B cell (primary cell): ENCODE measurements around the gene ANKRD65. TPM values are rescaled to one million over a fixed set of nuclear protein-coding genes. Genes with fewer than 3 reads are reported as not detected.

Experiments
- ATAC-seq: fragments of 200-7000 bp; cut with Tn5 transposase; one replicate; pipeline ENCODE4 v1.10.0; 2021; ENCODE audit warnings: low read depth, mild to moderate bottlenecking, moderate number of reproducible peaks, moderate library complexity
- CTCF ChIA-PET: fragments of 350-600 bp; sonication (Branson Sonifier 250); formaldehyde crosslinking; loops from one replicate; lab custom pipeline; 2021; ENCODE audit warnings: antibody characterized with exemption, inconsistent platforms; lab: Charles Lee
- POLR2A ChIA-PET: fragments of 350-600 bp; sonication (Branson Sonifier 250); formaldehyde crosslinking; loops from one replicate; lab custom pipeline; 2021; ENCODE audit warnings: antibody characterized with exemption; lab: Charles Lee
- DNase-seq: peaks from one replicate; pipeline ENCODE4 v3.0.0; 2013
- H2AFZ ChIP-seq: 2 replicates; pipeline ENCODE4 v1.6.1; 2012; ENCODE audit warnings: mild to moderate bottlenecking, low read depth, low read length; ENCODE audit not compliant: insufficient read depth, poor library complexity, severe bottlenecking
- H3K27ac ChIP-seq, 2 donors: 1 replicate in 1 of 2; 2 replicates in 1 of 2; pipeline ENCODE4 v1.5.1; 2012 to 2013; ENCODE audit warnings: low read length in 2 of 2, mild to moderate bottlenecking in 2 of 2, moderate library complexity in 1 of 2
- H3K27me3 ChIP-seq, 4 experiments: fragments of 200-600 bp in 1 of 4; sonication (generic) in 1 of 4; replicated peaks in 1 of 4; 1 replicate in 2 of 4; 2 replicates in 2 of 4; pipeline versions ENCODE4 v1.6.1 to v1.7.0; 2013 to 2016; ENCODE audit warnings: low read length in 3 of 4, mild to moderate bottlenecking in 2 of 4, mixed read lengths in 1 of 4, moderate library complexity in 1 of 4; ENCODE audit not compliant: insufficient read depth in 4 of 4, control insufficient read depth in 3 of 4; ENCODE audit errors: control extremely low read depth in 1 of 4
- H3K36me3 ChIP-seq, 2 experiments: replicated peaks in 1 of 2; 1 replicate in 1 of 2; 2 replicates in 1 of 2; pipeline versions ENCODE4 v1.6.1 to v1.7.1; 2013; ENCODE audit warnings: low read length in 1 of 2; ENCODE audit not compliant: insufficient read depth in 2 of 2, control insufficient read depth in 1 of 2; ENCODE audit errors: control extremely low read depth in 1 of 2, extremely low read depth in 1 of 2
- H3K4me1 ChIP-seq, 2 donors: fragments of 200-600 bp in 1 of 2; sonication (generic) in 1 of 2; 1 replicate in 1 of 2; 2 replicates in 1 of 2; pipeline versions ENCODE4 v1.5.1 to v1.6.1; 2013 to 2017; ENCODE audit warnings: low read length in 2 of 2; ENCODE audit not compliant: control insufficient read depth in 2 of 2, insufficient read depth in 2 of 2
- H3K4me2 ChIP-seq: replicated peaks from 2 replicates; pipeline ENCODE3; 2012; ENCODE audit warnings: mild to moderate bottlenecking, low read depth, low read length; ENCODE audit not compliant: poor library complexity, severe bottlenecking
- H3K4me3 ChIP-seq, 5 experiments: fragments of 200-600 bp in 1 of 5; sonication (generic) in 1 of 5; 1 replicate in 3 of 5; 2 replicates in 2 of 5; pipeline versions ENCODE4 v1.5.1 to v1.7.0; 2011 to 2016; ENCODE audit warnings: low read length in 4 of 5, mild to moderate bottlenecking in 4 of 5, low read depth in 2 of 5, control low read depth in 1 of 5, moderate library complexity in 1 of 5; ENCODE audit not compliant: insufficient read depth in 1 of 5; ENCODE audit errors: control extremely low read depth in 1 of 5, extremely low read depth in 1 of 5
- H3K79me2 ChIP-seq: fragments of 200-600 bp; sonication (generic); one replicate; pipeline ENCODE4 v1.6.0; 2016; ENCODE audit warnings: low read length; ENCODE audit not compliant: control insufficient read depth, insufficient read depth
- H3K9ac ChIP-seq: fragments of 200-600 bp; sonication (generic); 2 replicates; pipeline ENCODE4 v1.6.1; 2017; ENCODE audit warnings: mild to moderate bottlenecking, low read length, moderate library complexity
- H3K9me3 ChIP-seq, 3 donors: one replicate each; pipeline versions ENCODE4 v1.6.1 to v1.7.1; 2013; ENCODE audit warnings: low read length in 2 of 3; ENCODE audit not compliant: control insufficient read depth in 2 of 3, insufficient read depth in 1 of 3; ENCODE audit errors: control extremely low read depth in 1 of 3
- H4K20me1 ChIP-seq: 2 replicates; pipeline ENCODE4 v1.6.0; 2012; ENCODE audit warnings: mild to moderate bottlenecking, low read length; ENCODE audit not compliant: insufficient read depth, control insufficient read depth, poor library complexity, severe bottlenecking
- H3K27ac Mint-ChIP-seq: one replicate; pipeline ENCODE4 v1.8.0; 2021; ENCODE audit warnings: mixed read lengths
- H3K27me3 Mint-ChIP-seq: one replicate; pipeline ENCODE4 v1.8.0; 2021; ENCODE audit warnings: mixed read lengths
- H3K4me1 Mint-ChIP-seq: one replicate; pipeline ENCODE4 v1.8.0; 2021; ENCODE audit warnings: mixed read lengths
- H3K4me3 Mint-ChIP-seq: one replicate; pipeline ENCODE4 v1.8.0; 2021; ENCODE audit warnings: mixed read lengths
- H3K9me3 Mint-ChIP-seq: one replicate; pipeline ENCODE4 v1.8.0; 2022; ENCODE audit warnings: mixed read lengths; ENCODE audit not compliant: insufficient read depth
- EZH2 ChIP-seq: IDR thresholded peaks from 2 replicates; pipeline ENCODE4 v1.6.1; 2012; ENCODE audit warnings: borderline replicate concordance, low read depth, mild to moderate bottlenecking, moderate library complexity, low read length; ENCODE audit not compliant: insufficient read depth, poor library complexity, severe bottlenecking
- WGBS: methylation state at CpG from one replicate; pipeline ENCODE4 v1.1.5; 2013; ENCODE audit warnings: missing lambda C conversion rate; ENCODE audit not compliant: insufficient coverage; 5-methylcytosine and 5-hydroxymethylcytosine counted together
- intact Hi-C: fragments of 100-400 bp; cut with micrococcal nuclease; formaldehyde crosslinking; loops from one replicate; pipeline ENCODE4 v1.10.0; 2022
- polyA plus RNA-seq: library from polyadenylated mRNA; depleted of rRNA; stranded (reverse); fragments of >200 nt; gene quantifications from 2 replicates; pipeline ENCODE4 v1.2.3, GENCODE V29; 2012
- total RNA-seq, 2 donors: library from RNA; stranded (reverse); fragments of 120-200 nt in 1 of 2; gene quantifications; 1 replicate in 1 of 2; 2 replicates in 1 of 2; pipeline versions ENCODE4 v1.2.3 to v1.2.4, GENCODE V29; 2013 to 2022
- TF ChIP-seq, protein P1 (sequence below): fragments of 200-600 bp; IDR thresholded peaks from one replicate; pipeline ENCODE4 v1.8.0; 2022; ENCODE audit warnings: antibody characterized with exemption, mild to moderate bottlenecking

ANKRD65 gene
- total and polyA plus RNA-seq, 2 donors (not counting 1 experiment from before 2014, with no cell fraction given), result 0.12 TPM; not detected in 1

DNA sequence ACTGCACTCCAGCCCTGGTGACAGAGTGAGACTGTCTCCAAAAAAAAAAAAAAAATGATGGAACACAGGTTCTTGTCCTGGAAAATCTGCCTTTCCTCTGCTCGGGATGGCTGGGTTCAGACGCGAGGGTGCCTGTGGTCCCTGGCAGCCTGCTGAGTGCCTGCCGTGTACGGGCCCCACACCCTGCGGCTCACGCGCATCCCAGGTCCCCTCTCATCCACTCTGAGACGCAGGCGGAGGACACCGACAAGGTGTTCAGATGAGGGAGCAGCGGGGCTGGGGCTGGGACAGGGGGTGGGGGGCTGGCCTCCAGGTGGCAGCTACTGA is 4.3 kb upstream of the ANKRD65 start:
- H3K27me3 Mint-ChIP-seq, result peaks cover 38% of the 10 kb centered on the region
- 84% methylated on average over 5 of the region's 12 CpGs for WGBS
- ATAC-seq, result no peak
- Histone ChIP-seq H3K9me3 (peaks cover 0 to 8% (median 0%) of the 10 kb centered on the region in 3 donors), H3K4me3 (no peak overlapping the region), H3K27ac (no peak overlapping the region), H3K9ac (no peak overlapping the region), H4K20me1 (no peaks in the 10 kb centered on the region), H3K4me2 (no peak overlapping the region), H2AFZ (no peak overlapping the region), H3K36me3 (no peaks in the 10 kb centered on the region), H3K4me1 (peaks cover 0 to 3% of the 10 kb centered on the region in 2 donors), H3K27me3 (peaks cover 0 to 42% (median 8%) of the 10 kb centered on the region in 4 experiments), H3K79me2 (no peaks in the 10 kb centered on the region)
- TF ChIP-seq, protein P1, sequence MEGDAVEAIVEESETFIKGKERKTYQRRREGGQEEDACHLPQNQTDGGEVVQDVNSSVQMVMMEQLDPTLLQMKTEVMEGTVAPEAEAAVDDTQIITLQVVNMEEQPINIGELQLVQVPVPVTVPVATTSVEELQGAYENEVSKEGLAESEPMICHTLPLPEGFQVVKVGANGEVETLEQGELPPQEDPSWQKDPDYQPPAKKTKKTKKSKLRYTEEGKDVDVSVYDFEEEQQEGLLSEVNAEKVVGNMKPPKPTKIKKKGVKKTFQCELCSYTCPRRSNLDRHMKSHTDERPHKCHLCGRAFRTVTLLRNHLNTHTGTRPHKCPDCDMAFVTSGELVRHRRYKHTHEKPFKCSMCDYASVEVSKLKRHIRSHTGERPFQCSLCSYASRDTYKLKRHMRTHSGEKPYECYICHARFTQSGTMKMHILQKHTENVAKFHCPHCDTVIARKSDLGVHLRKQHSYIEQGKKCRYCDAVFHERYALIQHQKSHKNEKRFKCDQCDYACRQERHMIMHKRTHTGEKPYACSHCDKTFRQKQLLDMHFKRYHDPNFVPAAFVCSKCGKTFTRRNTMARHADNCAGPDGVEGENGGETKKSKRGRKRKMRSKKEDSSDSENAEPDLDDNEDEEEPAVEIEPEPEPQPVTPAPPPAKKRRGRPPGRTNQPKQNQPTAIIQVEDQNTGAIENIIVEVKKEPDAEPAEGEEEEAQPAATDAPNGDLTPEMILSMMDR, result no peak
- no peak for TF ChIP-seq EZH2
- H3K4me1 Mint-ChIP-seq, result peaks cover 3% of the 10 kb centered on the region
- intact Hi-C loops, result no loop called here
- CTCF ChIA-PET, result interaction anchor here (0.6 kb wide), 1 partner anchor 317 kb away, joined by 3 read pairs; no protein-coding TSS in a partner anchor
- no peak overlapping the region for H3K27ac Mint-ChIP-seq
- POLR2A ChIA-PET, result interaction anchor here (0.7 to 1.4 kb wide), 2 partner anchors 13 to 73 kb away, joined by 3 read pairs; no protein-coding TSS in a partner anchor
- no peaks in the 10 kb centered on the region for H3K9me3 Mint-ChIP-seq
- H3K4me3 Mint-ChIP-seq, result no peak overlapping the region
- DNase-seq, result no peak

DNA sequence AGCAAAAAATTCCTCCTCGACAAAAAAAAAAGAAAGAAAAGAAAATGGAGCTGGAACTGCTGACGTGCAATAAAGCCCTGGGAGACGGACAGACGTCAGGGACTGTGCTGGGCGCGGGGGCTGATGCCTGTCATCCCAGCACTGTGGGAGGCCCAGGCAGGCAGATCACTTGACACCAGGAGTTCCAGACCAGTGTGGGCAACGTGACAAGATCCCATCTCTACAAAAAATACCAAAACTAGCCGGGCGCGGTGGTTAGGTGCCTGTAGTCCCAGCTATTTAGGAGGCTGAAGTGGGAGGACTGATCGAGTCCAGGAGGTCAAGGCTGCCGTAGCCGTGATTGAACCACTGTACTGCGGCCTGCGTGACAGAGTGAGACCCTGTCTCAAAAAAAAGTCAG is 3.6 kb upstream of the ANKRD65 start:
- peaks cover 0 to 39% (median 8%) of the 10 kb centered on the region in 4 experiments for H3K27me3 ChIP-seq
- H3K4me2 ChIP-seq, result no peak overlapping the region
- intact Hi-C loops, result no loop called here
- DNase-seq, result no peak
- no peaks in the 10 kb centered on the region for H3K79me2 ChIP-seq
- H3K27ac Mint-ChIP-seq, result no peak overlapping the region
- H3K4me1 ChIP-seq, result peaks cover 0 to 3% of the 10 kb centered on the region in 2 donors
- H4K20me1 ChIP-seq, result no peaks in the 10 kb centered on the region
- H3K4me3 Mint-ChIP-seq, result no peak overlapping the region
- H3K27ac ChIP-seq, result no peak overlapping the region
- peaks cover 34% of the 10 kb centered on the region for H3K27me3 Mint-ChIP-seq
- H3K9me3 Mint-ChIP-seq, result no peaks in the 10 kb centered on the region
- ChIA-PET POLR2A (interaction anchor here (1.4 kb wide), 1 partner anchor 14 kb away, joined by 3 read pairs; no protein-coding TSS in a partner anchor), CTCF (interaction anchor here (0.6 kb wide), 1 partner anchor 317 kb away, joined by 3 read pairs; no protein-coding TSS in a partner anchor)
- 97% methylated on average over 14 of the region's 15 CpGs for WGBS
- H3K9me3 ChIP-seq, result peaks cover 0 to 8% (median 0%) of the 10 kb centered on the region in 3 donors
- H3K36me3 ChIP-seq, result no peaks in the 10 kb centered on the region
- no peak overlapping the region for H3K4me3 ChIP-seq
- H2AFZ ChIP-seq, result no peak overlapping the region
- peaks cover 3% of the 10 kb centered on the region for H3K4me1 Mint-ChIP-seq
- TF ChIP-seq, protein P1, result no peak
- TF ChIP-seq EZH2, result no peak
- no peak for ATAC-seq
- H3K9ac ChIP-seq, result no peak overlapping the region
